ENCODE data around the gene CARF. TPM values are rescaled to one million over a fixed set of nuclear protein-coding genes. Genes with fewer than 3 reads are reported as not detected.
"Not testable (repeated sequence)": the region's sequence is repeated elsewhere in the genome, so short reads cannot be mapped to it uniquely, and the experiment has no call there.

CARF gene
- total RNA-seq, 1 experiment from 2014 or later, result 13.8 TPM

GRCh38 chr2:202885190-202885589 is 26.9 kb upstream of the CARF start:
- Histone ChIP-seq H3K4me3 (ENCODE audit: low read length) (no peak overlapping the region), H3K27ac (ENCODE audit: low read length) (no peak overlapping the region), H3K79me2 (ENCODE audit: low read length) (peaks cover 5% of the 10 kb centered on the region; the same call in 1 of the 2 replicates), H3K4me2 (ENCODE audit: low read depth, low read length, poor library complexity, severe bottlenecking) (no peak overlapping the region), H4K20me1 (ENCODE audit: insufficient read depth, low read depth, low read length) (no peaks in the 10 kb centered on the region), H3K36me3 (ENCODE audit: insufficient read depth, low read length) (peaks cover 51% of the 10 kb centered on the region), H3K9ac (ENCODE audit: low read length) (no peak overlapping the region), H2AFZ (ENCODE audit: low read length) (no peak overlapping the region), H3K9me3 (ENCODE audit: low read length) (no peaks in the 10 kb centered on the region), H3K4me1 (ENCODE audit: low read length) (no peaks in the 10 kb centered on the region), H3K9me2 (replicated peaks; ENCODE audit: insufficient read depth, low read length) (no peaks in the 10 kb centered on the region), H3K27me3 (ENCODE audit: low read length) (no peaks in the 10 kb centered on the region)
- DNase-seq, result no peak

- Histone ChIP-seq H3K36me3 (ENCODE audit: insufficient read depth, low read length) (peaks cover 36% of the 10 kb centered on the region), H3K79me2 (ENCODE audit: low read length) (peaks cover 92% of the 10 kb centered on the region), H3K4me1 (ENCODE audit: low read length) (peaks cover 23% of the 10 kb centered on the region)
- not testable (repeated sequence) for H3K9me2 ChIP-seq (replicated peaks; ENCODE audit: insufficient read depth, low read length); H3K4me2 ChIP-seq (ENCODE audit: low read depth, low read length, poor library complexity, severe bottlenecking); H3K9me3 ChIP-seq (ENCODE audit: low read length); H4K20me1 ChIP-seq (ENCODE audit: insufficient read depth, low read depth, low read length); H2AFZ ChIP-seq (ENCODE audit: low read length); H3K4me3 ChIP-seq (ENCODE audit: low read length); H3K27me3 ChIP-seq (ENCODE audit: low read length); DNase-seq; H3K9ac ChIP-seq (ENCODE audit: low read length); H3K27ac ChIP-seq (ENCODE audit: low read length)
Measured at GRCh38 chr2:202905507-202905906, 6.6 kb upstream of the CARF start.

GRCh38 chr2:202908186-202908585 is 3.9 kb upstream of the CARF start:
- Histone ChIP-seq H3K27me3 (ENCODE audit: low read length) (no peaks in the 10 kb centered on the region), H4K20me1 (ENCODE audit: insufficient read depth, low read depth, low read length) (no peaks in the 10 kb centered on the region), H3K4me3 (ENCODE audit: low read length) (no peak overlapping the region), H3K9me3 (ENCODE audit: low read length) (no peaks in the 10 kb centered on the region), H3K9me2 (replicated peaks; ENCODE audit: insufficient read depth, low read length) (no peaks in the 10 kb centered on the region), H3K79me2 (ENCODE audit: low read length) (peaks cover 84% of the 10 kb centered on the region), H3K27ac (ENCODE audit: low read length) (no peak overlapping the region; the same call in 1 of the 2 replicates), H2AFZ (ENCODE audit: low read length) (no peak overlapping the region), H3K4me2 (ENCODE audit: low read depth, low read length, poor library complexity, severe bottlenecking) (peak overlapping the region; percentile 93), H3K9ac (ENCODE audit: low read length) (no peak overlapping the region), H3K4me1 (ENCODE audit: low read length) (peaks cover 23% of the 10 kb centered on the region), H3K36me3 (ENCODE audit: insufficient read depth, low read length) (peaks cover 29% of the 10 kb centered on the region)
- no peak for DNase-seq

GRCh38 chr2:202909394-202910192 is 2.5 kb upstream of the CARF start:
- H3K4me3 ChIP-seq (ENCODE audit: low read length), result peak overlapping the region; percentile 99
- no peaks in the 10 kb centered on the region for H4K20me1 ChIP-seq (ENCODE audit: insufficient read depth, low read depth, low read length)
- H3K9ac ChIP-seq (ENCODE audit: low read length), result peak overlapping the region; percentile 87; the same call in 1 of the 2 replicates
- no peak overlapping the region for H2AFZ ChIP-seq (ENCODE audit: low read length)
- H3K79me2 ChIP-seq (ENCODE audit: low read length), result peaks cover 74% of the 10 kb centered on the region
- no peaks in the 10 kb centered on the region for H3K9me2 ChIP-seq (replicated peaks; ENCODE audit: insufficient read depth, low read length)
- H3K36me3 ChIP-seq (ENCODE audit: insufficient read depth, low read length), result peaks cover 24% of the 10 kb centered on the region
- H3K4me2 ChIP-seq (ENCODE audit: low read depth, low read length, poor library complexity, severe bottlenecking), result peak overlapping the region; percentile 93
- peaks cover 27% of the 10 kb centered on the region for H3K4me1 ChIP-seq (ENCODE audit: low read length)
- H3K27ac ChIP-seq (ENCODE audit: low read length), result no peak overlapping the region; the same call in 1 of the 2 replicates
- H3K27me3 ChIP-seq (ENCODE audit: low read length), result no peaks in the 10 kb centered on the region
- peak; percentile 43 for DNase-seq
- H3K9me3 ChIP-seq (ENCODE audit: low read length), result no peaks in the 10 kb centered on the region

GRCh38 chr2:202910250-202910649 is 1.8 kb upstream of the CARF start:
- not testable (repeated sequence) for H3K9me3 ChIP-seq (ENCODE audit: low read length); H2AFZ ChIP-seq (ENCODE audit: low read length); H4K20me1 ChIP-seq (ENCODE audit: insufficient read depth, low read depth, low read length); DNase-seq; H3K27me3 ChIP-seq (ENCODE audit: low read length); H3K9me2 ChIP-seq (replicated peaks; ENCODE audit: insufficient read depth, low read length)
- Histone ChIP-seq H3K4me1 (ENCODE audit: low read length) (peaks cover 27% of the 10 kb centered on the region), H3K36me3 (ENCODE audit: insufficient read depth, low read length) (peaks cover 22% of the 10 kb centered on the region), H3K4me2 (ENCODE audit: low read depth, low read length, poor library complexity, severe bottlenecking) (peak overlapping the region; percentile 93), H3K79me2 (ENCODE audit: low read length) (peaks cover 67% of the 10 kb centered on the region), H3K9ac (ENCODE audit: low read length) (peak overlapping the region; percentile 87), H3K27ac (ENCODE audit: low read length) (peak overlapping the region; percentile 94; the same call in 1 of the 2 replicates), H3K4me3 (ENCODE audit: low read length) (peak overlapping the region; percentile 99)

GRCh38 chr2:202910698-202911097 is 1.4 kb upstream of the CARF start:
- H3K4me3 ChIP-seq (ENCODE audit: low read length), result peak overlapping the region; percentile 99

GRCh38 chr2:202911203-202911511 is 918 bp upstream of the CARF start:
- H3K79me2 ChIP-seq (ENCODE audit: low read length), result peaks cover 58% of the 10 kb centered on the region
- peak overlapping the region; percentile 93 for H3K4me2 ChIP-seq (ENCODE audit: low read depth, low read length, poor library complexity, severe bottlenecking)
- H4K20me1 ChIP-seq (ENCODE audit: insufficient read depth, low read depth, low read length), result no peaks in the 10 kb centered on the region
- no peaks in the 10 kb centered on the region for H3K27me3 ChIP-seq (ENCODE audit: low read length)
- H3K27ac ChIP-seq (ENCODE audit: low read length), result peak overlapping the region; percentile 94
- peak overlapping the region; percentile 93 for H2AFZ ChIP-seq (ENCODE audit: low read length)
- peak overlapping the region; percentile 87 for H3K9ac ChIP-seq (ENCODE audit: low read length)
- DNase-seq, result no peak
- peaks cover 13% of the 10 kb centered on the region for H3K36me3 ChIP-seq (ENCODE audit: insufficient read depth, low read length)
- peaks cover 27% of the 10 kb centered on the region for H3K4me1 ChIP-seq (ENCODE audit: low read length)
- H3K9me2 ChIP-seq (replicated peaks; ENCODE audit: insufficient read depth, low read length), result no peaks in the 10 kb centered on the region
- peak overlapping the region; percentile 99 for H3K4me3 ChIP-seq (ENCODE audit: low read length)
- no peaks in the 10 kb centered on the region for H3K9me3 ChIP-seq (ENCODE audit: low read length)

More at GRCh38 chr2:202910698-202911097, 1.4 kb upstream of the CARF start:
- Histone ChIP-seq H3K79me2 (ENCODE audit: low read length) (peaks cover 63% of the 10 kb centered on the region), H3K27ac (ENCODE audit: low read length) (peak overlapping the region; percentile 94), H4K20me1 (ENCODE audit: insufficient read depth, low read depth, low read length) (no peaks in the 10 kb centered on the region), H2AFZ (ENCODE audit: low read length) (no peak overlapping the region), H3K9ac (ENCODE audit: low read length) (peak overlapping the region; percentile 87), H3K9me3 (ENCODE audit: low read length) (no peaks in the 10 kb centered on the region), H3K36me3 (ENCODE audit: insufficient read depth, low read length) (peaks cover 17% of the 10 kb centered on the region), H3K4me1 (ENCODE audit: low read length) (peaks cover 27% of the 10 kb centered on the region), H3K9me2 (replicated peaks; ENCODE audit: insufficient read depth, low read length) (no peaks in the 10 kb centered on the region), H3K4me2 (ENCODE audit: low read depth, low read length, poor library complexity, severe bottlenecking) (peak overlapping the region; percentile 93), H3K27me3 (ENCODE audit: low read length) (no peaks in the 10 kb centered on the region)
- DNase-seq, result peak; percentile 48

- peaks cover 46% of the 10 kb centered on the region for H3K79me2 ChIP-seq (ENCODE audit: low read length)
- not testable (repeated sequence) for H2AFZ ChIP-seq (ENCODE audit: low read length); H3K9me3 ChIP-seq (ENCODE audit: low read length); H4K20me1 ChIP-seq (ENCODE audit: insufficient read depth, low read depth, low read length); H3K27me3 ChIP-seq (ENCODE audit: low read length); H3K36me3 ChIP-seq (ENCODE audit: insufficient read depth, low read length); H3K9me2 ChIP-seq (replicated peaks; ENCODE audit: insufficient read depth, low read length)
- peak overlapping the region; percentile 99 for H3K4me3 ChIP-seq (ENCODE audit: low read length)
- peak overlapping the region; percentile 94 for H3K27ac ChIP-seq (ENCODE audit: low read length)
- H3K4me1 ChIP-seq (ENCODE audit: low read length), result peaks cover 27% of the 10 kb centered on the region
- peak overlapping the region; percentile 87 for H3K9ac ChIP-seq (ENCODE audit: low read length)
- H3K4me2 ChIP-seq (ENCODE audit: low read depth, low read length, poor library complexity, severe bottlenecking), result peak overlapping the region; percentile 93
- DNase-seq, result peak; percentile 41
Measured at GRCh38 chr2:202912342-202913201, 497 bp downstream of the CARF start.
